OCI-LY1 (cell line): ENCODE measurements around the gene ZNF416.

ENCODE experiments used
- H2AFZ ChIP-seq: fragments of 200-600 bp; sonication (generic), shearing (Covaris generic); 2 replicates; pipeline ENCODE4 v1.6.0; 2014; ENCODE audit warnings: antibody characterized with exemption, mild to moderate bottlenecking, low read length
- H3F3A ChIP-seq: fragments of 200-600 bp; sonication (generic), shearing (Covaris generic); 2 replicates; pipeline ENCODE4 v1.6.0; 2014; ENCODE audit warnings: mild to moderate bottlenecking, antibody characterized with exemption, low read length, moderate library complexity; ENCODE audit not compliant: insufficient read depth
- H3K27ac ChIP-seq: fragments of 200-600 bp; sonication (generic); 2 replicates; pipeline ENCODE4 v1.5.1; 2014; ENCODE audit warnings: low read length, mixed run types, mild to moderate bottlenecking, low read depth; ENCODE audit not compliant: poor library complexity, severe bottlenecking
- H3K27me3 ChIP-seq: fragments of 200-600 bp; sonication (generic); 2 replicates; pipeline ENCODE4 v1.6.0; 2014; ENCODE audit warnings: antibody characterized with exemption, mild to moderate bottlenecking, low read length, moderate library complexity; ENCODE audit not compliant: insufficient read depth
- H3K36me3 ChIP-seq: fragments of 200-600 bp; sonication (generic); 2 replicates; pipeline ENCODE4 v1.6.1; 2014; ENCODE audit warnings: mild to moderate bottlenecking, antibody characterized with exemption, low read length, moderate library complexity, mixed read lengths; ENCODE audit not compliant: insufficient read depth
- H3K4me1 ChIP-seq: fragments of 200-600 bp; sonication (generic); 2 replicates; pipeline ENCODE4 v1.5.1; 2014; ENCODE audit warnings: mild to moderate bottlenecking, low read length, moderate library complexity; ENCODE audit not compliant: insufficient read depth, severe bottlenecking
- H3K4me2 ChIP-seq: fragments of 200-600 bp; sonication (generic), shearing (Covaris generic); 2 replicates; pipeline ENCODE4 v1.6.1; 2014; ENCODE audit warnings: low read length
- H3K4me3 ChIP-seq: fragments of 200-600 bp; sonication (generic); 2 replicates; pipeline ENCODE4 v1.5.1; 2014; ENCODE audit warnings: low read length, low read depth, mild to moderate bottlenecking, mixed read lengths; ENCODE audit not compliant: poor library complexity, severe bottlenecking
- H3K79me2 ChIP-seq: fragments of 200-600 bp; shearing (Covaris generic); 2 replicates; pipeline ENCODE4 v1.6.1; 2016; ENCODE audit warnings: mixed run types, low read length, mixed read lengths; ENCODE audit not compliant: insufficient read depth
- H3K9ac ChIP-seq: fragments of 200-600 bp; sonication (generic), shearing (Covaris generic); 2 replicates; pipeline ENCODE4 v1.6.1; 2014; ENCODE audit warnings: mild to moderate bottlenecking, low read length, mixed read lengths
- H3K9me2 ChIP-seq: fragments of 200-600 bp; sonication (generic), shearing (Covaris generic); 2 replicates; pipeline ENCODE4 v1.6.1; 2014; ENCODE audit warnings: low read depth, mild to moderate bottlenecking, low read length, mixed read lengths
- H3K9me3 ChIP-seq: fragments of 200-600 bp; shearing (Covaris generic); 2 replicates; pipeline ENCODE4 v1.6.1; 2014; ENCODE audit warnings: low read length, mixed read lengths
- H4K20me1 ChIP-seq: fragments of 200-600 bp; sonication (generic), shearing (Covaris generic); 2 replicates; pipeline ENCODE4 v1.6.0; 2016; ENCODE audit warnings: mild to moderate bottlenecking, low read length; ENCODE audit not compliant: insufficient read depth
- EZH2 ChIP-seq: fragments of 200-600 bp; sonication (generic), shearing (Covaris generic); IDR thresholded peaks from 2 replicates; pipeline ENCODE4 v1.8.0; 2017; ENCODE audit warnings: borderline replicate concordance, mixed run types, mild to moderate bottlenecking, antibody characterized with exemption, low read length, moderate library complexity, mixed read lengths
- TF ChIP-seq, protein P1 (sequence below): fragments of 200-600 bp; sonication (generic), shearing (Covaris generic); IDR thresholded peaks from 2 replicates; pipeline ENCODE4 v1.5.1; 2017; ENCODE audit warnings: mild to moderate bottlenecking, antibody characterized with exemption, low read length, moderate library complexity, mixed read lengths

The ZNF416 gene

DNA sequence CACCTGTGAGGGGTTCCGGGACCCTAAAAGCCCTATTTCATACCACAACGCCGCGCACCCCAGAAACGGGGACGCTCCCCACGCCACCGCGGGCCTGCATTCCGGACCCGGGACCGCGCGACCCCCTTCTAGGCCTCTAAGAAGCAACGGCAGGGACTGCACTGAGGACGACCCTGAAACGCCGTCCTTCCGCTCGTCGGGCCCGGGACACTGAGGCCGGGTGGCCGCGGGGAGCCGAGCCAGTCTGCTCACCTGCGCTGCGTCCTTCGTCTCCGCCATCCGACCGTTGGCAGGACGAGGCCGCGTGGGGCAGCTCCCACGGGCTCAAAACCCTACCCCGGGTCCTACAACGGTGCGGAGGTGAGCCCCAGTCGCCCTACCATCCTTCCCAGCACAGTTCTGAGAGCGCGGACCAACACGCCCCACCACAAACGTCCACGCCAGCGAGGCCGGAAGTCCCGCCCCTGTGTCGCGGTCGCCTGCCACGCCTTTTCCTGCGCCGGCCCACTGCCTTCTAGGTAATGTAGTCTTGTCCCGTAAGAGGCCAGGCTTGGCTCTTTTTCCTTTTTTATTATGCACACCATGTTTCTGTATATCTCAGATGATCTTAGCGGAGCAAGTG lies 19.2 kb downstream of the ZNF416 start, which contains the start of gene ZNF550:
TSS of gene ZNF550 (minus strand) at position 460 of the 622 bp plus-strand sequence. CDS start at position 279, 181 bp downstream.
- no peak within 1 kb of the TSS for H3K27ac ChIP-seq
- peaks cover 21% of the 10 kb centered on the region for H3K9me3 ChIP-seq

DNA sequence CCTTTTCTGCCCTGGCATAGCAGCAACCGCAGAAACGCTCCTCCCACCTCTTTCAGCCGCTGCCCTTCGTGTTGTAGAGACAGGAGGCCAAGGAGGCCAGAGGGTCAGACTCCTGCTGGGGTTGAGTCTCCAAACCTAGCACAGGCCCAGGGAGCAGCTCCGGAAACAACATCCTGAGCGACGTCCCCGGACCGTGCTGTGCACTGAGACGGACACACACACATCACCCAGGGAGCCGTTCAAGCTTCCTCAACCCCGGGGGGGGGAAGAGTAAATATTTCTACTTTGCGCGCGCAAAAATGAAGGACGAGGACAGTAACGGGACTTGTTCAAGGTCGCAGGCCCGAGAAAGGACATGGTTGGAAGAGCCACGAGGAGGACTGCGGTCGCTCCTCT lies 19.7 kb downstream of the ZNF416 start:
- H3F3A ChIP-seq = no peaks in the 10 kb centered on the region
- no peak for TF ChIP-seq EZH2
- TF ChIP-seq, protein P1, sequence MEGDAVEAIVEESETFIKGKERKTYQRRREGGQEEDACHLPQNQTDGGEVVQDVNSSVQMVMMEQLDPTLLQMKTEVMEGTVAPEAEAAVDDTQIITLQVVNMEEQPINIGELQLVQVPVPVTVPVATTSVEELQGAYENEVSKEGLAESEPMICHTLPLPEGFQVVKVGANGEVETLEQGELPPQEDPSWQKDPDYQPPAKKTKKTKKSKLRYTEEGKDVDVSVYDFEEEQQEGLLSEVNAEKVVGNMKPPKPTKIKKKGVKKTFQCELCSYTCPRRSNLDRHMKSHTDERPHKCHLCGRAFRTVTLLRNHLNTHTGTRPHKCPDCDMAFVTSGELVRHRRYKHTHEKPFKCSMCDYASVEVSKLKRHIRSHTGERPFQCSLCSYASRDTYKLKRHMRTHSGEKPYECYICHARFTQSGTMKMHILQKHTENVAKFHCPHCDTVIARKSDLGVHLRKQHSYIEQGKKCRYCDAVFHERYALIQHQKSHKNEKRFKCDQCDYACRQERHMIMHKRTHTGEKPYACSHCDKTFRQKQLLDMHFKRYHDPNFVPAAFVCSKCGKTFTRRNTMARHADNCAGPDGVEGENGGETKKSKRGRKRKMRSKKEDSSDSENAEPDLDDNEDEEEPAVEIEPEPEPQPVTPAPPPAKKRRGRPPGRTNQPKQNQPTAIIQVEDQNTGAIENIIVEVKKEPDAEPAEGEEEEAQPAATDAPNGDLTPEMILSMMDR = no peak
- no peaks in the 10 kb centered on the region for H3K27me3 ChIP-seq
- H3K27ac ChIP-seq = no peak overlapping the region
- H3K79me2 ChIP-seq = no peaks in the 10 kb centered on the region
- H3K9me3 ChIP-seq = peaks cover 21% of the 10 kb centered on the region
- peaks cover 26% of the 10 kb centered on the region for H3K36me3 ChIP-seq
- H3K4me2 ChIP-seq = peak overlapping the region; percentile 63
- H3K4me1 ChIP-seq = peaks cover 13% of the 10 kb centered on the region
- H3K9ac ChIP-seq = peak overlapping the region; percentile 65
- no peaks in the 10 kb centered on the region for H3K9me2 ChIP-seq
- no peak overlapping the region for H2AFZ ChIP-seq
- no peaks in the 10 kb centered on the region for H4K20me1 ChIP-seq
- H3K4me3 ChIP-seq = peak overlapping the region; percentile 75

More for the DNA sequence above, 19.2 kb downstream of the ZNF416 start, which contains the start of gene ZNF550:
- Histone ChIP-seq H2AFZ (no peak within 1 kb of the TSS; the same call in 1 of the 2 replicates), H3K4me1 (peaks cover 13% of the 10 kb centered on the region), H3K4me3 (peak within 1 kb of the TSS; percentile 75), H3K36me3 (peaks cover 21% of the 10 kb centered on the region), H4K20me1 (no peaks in the 10 kb centered on the region), H3K27me3 (no peaks in the 10 kb centered on the region), H3K9ac (peak within 1 kb of the TSS; percentile 65), H3K9me2 (no peaks in the 10 kb centered on the region), H3K4me2 (peak within 1 kb of the TSS; percentile 63), H3K79me2 (no peaks in the 10 kb centered on the region), H3F3A (no peaks in the 10 kb centered on the region)
- TF ChIP-seq EZH2 = no peak
- TF ChIP-seq, protein P1 = no peak

DNA sequence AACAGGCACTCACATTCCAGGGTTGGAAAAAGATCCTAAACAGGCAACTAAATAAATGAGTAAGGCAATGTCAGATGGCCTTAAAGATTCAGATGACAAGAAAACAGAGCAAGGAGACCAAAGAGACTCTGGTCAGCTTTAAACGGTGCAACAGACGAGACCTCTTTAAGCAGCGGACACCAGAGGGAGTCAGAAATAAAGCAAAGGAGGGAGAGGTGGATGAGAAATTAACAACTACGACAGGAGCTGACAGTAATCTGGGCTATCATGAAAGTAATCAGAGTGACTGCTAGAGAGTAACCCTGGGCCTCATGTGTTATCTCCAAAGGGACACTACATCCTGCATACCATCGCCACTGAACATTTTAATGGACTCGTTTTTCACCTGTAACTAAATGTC lies 20.2 kb downstream of the ZNF416 start:
- H3K27ac ChIP-seq = no peak overlapping the region
- H3K4me3 ChIP-seq = peak overlapping the region; percentile 75
- no peaks in the 10 kb centered on the region for H3K9me2 ChIP-seq
- no peaks in the 10 kb centered on the region for H3K27me3 ChIP-seq
- H3K4me1 ChIP-seq = peaks cover 13% of the 10 kb centered on the region
- H2AFZ ChIP-seq = no peak overlapping the region
- H3K9ac ChIP-seq = peak overlapping the region; percentile 65
- no peak for TF ChIP-seq EZH2
- TF ChIP-seq, protein P1 = peak; percentile 27; the same call in 1 of the 2 replicates
- H3F3A ChIP-seq = no peaks in the 10 kb centered on the region
- peaks cover 31% of the 10 kb centered on the region for H3K36me3 ChIP-seq
- H4K20me1 ChIP-seq = no peaks in the 10 kb centered on the region
- peaks cover 21% of the 10 kb centered on the region for H3K9me3 ChIP-seq
- no peaks in the 10 kb centered on the region for H3K79me2 ChIP-seq
- H3K4me2 ChIP-seq = peak overlapping the region; percentile 63
